ENCODE data around the gene ZNF805. TPM values are rescaled to one million over a fixed set of nuclear protein-coding genes. Genes with fewer than 3 reads are reported as not detected.

The ZNF805 gene
- total and polyA plus RNA-seq, 2 of the 13 experiments (the other 11 are each of a cell fraction or from before 2014, with no cell fraction given) = 5.1 to 12.8 TPM

DNA sequence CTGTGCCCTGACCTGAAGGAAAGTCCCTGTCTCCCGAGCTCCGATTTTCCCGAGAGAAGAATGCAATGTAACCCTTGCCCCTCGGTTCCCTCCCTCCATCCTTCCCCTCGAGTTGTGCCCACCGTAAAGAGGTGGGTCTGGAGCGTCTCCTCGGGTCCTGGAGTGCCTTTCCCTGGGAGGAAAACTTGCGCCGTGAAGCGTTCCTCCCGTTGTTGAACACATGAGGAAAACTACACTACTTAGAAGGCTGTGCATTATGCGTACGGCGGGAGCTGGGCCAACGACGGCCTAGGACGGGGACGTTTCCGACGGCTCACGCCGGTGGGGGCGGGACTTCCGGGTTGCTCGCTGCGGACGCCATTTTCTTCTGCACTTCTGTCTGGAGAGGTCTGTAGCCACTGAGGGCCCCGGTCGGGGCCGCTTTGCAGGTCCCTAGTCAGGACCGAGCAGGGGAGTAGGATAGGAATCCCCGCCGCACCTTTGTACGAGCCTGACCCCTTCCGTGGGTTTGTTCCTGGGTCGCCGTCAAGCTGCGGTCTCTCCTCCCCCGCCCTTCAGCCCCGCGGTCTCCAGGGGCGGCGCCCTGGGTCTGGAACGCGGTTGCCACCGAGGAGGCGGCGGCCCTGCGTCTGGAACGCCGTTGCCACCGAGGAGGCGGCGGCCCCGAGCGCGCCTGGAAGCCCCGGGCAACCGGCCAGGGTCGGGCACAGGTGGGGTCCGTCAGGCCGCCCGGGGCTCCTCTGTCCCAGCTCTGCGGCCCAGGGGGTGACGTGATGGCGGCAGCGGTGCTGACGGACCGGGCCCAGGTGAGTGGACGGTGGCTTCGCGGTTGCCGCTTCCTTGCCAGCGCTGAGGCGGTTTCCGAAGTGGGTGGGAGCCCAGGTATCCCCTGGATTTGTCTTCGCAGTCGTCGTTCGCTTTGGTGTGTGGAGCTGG, 49.0 kb upstream of the ZNF805 start, which contains the start of gene ZNF264 (continued):
- TF ChIP-seq ZBTB49 (CRISPR knock-in tag; IDR thresholded peaks at IDR 0.05; ENCODE audit: borderline replicate concordance) (no peak), SPEN (CRISPR knock-in tag; IDR thresholded peaks at IDR 0.05; ENCODE audit: low read depth) (peak; percentile 63), ZKSCAN8 (CRISPR knock-in tag; IDR thresholded peaks at IDR 0.05; ENCODE audit: borderline replicate concordance) (no peak), FOXA1 (IDR thresholded peaks at IDR 0.05) (no peak), FOXA1 (CRISPR knock-in tag; IDR thresholded peaks at IDR 0.05) (0 out of 2 replicates have a peak, but pooled peaks have one; percentile 12), ARNT2 (CRISPR knock-in tag; IDR thresholded peaks at IDR 0.05; ENCODE audit: low read depth) (0 out of 2 replicates have a peak, but pooled peaks have one; percentile 54), ZNF672 (CRISPR knock-in tag; IDR thresholded peaks at IDR 0.05) (no peak), KAT7 (CRISPR knock-in tag; IDR thresholded peaks at IDR 0.05; ENCODE audit: borderline replicate concordance) (no peak), NFATC3 (CRISPR knock-in tag; IDR thresholded peaks at IDR 0.05) (no peak), ZNF138 (CRISPR knock-in tag; IDR thresholded peaks at IDR 0.05; ENCODE audit: low read depth) (peak; percentile 18; the same call in 1 of the 2 replicates)
- TF ChIP-seq, protein P1, sequence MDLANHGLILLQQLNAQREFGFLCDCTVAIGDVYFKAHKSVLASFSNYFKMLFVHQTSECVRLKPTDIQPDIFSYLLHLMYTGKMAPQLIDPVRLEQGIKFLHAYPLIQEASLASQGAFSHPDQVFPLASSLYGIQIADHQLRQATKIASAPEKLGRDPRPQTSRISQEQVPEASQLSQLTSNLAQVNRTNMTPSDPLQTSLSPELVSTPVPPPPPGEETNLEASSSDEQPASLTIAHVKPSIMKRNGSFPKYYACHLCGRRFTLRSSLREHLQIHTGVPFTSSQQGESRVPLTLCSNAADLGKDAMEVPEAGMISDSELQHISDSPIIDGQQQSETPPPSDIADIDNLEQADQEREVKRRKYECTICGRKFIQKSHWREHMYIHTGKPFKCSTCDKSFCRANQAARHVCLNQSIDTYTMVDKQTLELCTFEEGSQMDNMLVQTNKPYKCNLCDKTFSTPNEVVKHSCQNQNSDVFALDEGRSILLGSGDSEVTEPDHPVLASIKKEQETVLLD (CRISPR knock-in tag; IDR thresholded peaks at IDR 0.05; ENCODE audit: low read depth) = no peak
- TF ChIP-seq, protein P2, sequence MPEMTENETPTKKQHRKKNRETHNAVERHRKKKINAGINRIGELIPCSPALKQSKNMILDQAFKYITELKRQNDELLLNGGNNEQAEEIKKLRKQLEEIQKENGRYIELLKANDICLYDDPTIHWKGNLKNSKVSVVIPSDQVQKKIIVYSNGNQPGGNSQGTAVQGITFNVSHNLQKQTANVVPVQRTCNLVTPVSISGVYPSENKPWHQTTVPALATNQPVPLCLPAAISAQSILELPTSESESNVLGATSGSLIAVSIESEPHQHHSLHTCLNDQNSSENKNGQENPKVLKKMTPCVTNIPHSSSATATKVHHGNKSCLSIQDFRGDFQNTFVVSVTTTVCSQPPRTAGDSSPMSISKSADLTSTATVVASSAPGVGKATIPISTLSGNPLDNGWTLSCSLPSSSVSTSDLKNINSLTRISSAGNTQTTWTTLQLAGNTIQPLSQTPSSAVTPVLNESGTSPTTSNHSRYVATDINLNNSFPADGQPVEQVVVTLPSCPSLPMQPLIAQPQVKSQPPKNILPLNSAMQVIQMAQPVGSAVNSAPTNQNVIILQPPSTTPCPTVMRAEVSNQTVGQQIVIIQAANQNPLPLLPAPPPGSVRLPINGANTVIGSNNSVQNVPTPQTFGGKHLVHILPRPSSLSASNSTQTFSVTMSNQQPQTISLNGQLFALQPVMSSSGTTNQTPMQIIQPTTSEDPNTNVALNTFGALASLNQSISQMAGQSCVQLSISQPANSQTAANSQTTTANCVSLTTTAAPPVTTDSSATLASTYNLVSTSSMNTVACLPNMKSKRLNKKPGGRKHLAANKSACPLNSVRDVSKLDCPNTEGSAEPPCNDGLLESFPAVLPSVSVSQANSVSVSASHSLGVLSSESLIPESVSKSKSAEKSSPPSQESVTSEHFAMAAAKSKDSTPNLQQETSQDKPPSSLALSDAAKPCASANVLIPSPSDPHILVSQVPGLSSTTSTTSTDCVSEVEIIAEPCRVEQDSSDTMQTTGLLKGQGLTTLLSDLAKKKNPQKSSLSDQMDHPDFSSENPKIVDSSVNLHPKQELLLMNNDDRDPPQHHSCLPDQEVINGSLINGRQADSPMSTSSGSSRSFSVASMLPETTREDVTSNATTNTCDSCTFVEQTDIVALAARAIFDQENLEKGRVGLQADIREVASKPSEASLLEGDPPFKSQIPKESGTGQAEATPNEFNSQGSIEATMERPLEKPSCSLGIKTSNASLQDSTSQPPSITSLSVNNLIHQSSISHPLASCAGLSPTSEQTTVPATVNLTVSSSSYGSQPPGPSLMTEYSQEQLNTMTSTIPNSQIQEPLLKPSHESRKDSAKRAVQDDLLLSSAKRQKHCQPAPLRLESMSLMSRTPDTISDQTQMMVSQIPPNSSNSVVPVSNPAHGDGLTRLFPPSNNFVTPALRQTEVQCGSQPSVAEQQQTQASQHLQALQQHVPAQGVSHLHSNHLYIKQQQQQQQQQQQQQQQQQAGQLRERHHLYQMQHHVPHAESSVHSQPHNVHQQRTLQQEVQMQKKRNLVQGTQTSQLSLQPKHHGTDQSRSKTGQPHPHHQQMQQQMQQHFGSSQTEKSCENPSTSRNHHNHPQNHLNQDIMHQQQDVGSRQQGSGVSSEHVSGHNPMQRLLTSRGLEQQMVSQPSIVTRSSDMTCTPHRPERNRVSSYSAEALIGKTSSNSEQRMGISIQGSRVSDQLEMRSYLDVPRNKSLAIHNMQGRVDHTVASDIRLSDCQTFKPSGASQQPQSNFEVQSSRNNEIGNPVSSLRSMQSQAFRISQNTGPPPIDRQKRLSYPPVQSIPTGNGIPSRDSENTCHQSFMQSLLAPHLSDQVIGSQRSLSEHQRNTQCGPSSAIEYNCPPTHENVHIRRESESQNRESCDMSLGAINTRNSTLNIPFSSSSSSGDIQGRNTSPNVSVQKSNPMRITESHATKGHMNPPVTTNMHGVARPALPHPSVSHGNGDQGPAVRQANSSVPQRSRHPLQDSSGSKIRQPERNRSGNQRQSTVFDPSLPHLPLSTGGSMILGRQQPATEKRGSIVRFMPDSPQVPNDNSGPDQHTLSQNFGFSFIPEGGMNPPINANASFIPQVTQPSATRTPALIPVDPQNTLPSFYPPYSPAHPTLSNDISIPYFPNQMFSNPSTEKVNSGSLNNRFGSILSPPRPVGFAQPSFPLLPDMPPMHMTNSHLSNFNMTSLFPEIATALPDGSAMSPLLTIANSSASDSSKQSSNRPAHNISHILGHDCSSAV (CRISPR knock-in tag; IDR thresholded peaks at IDR 0.05; ENCODE audit: borderline replicate concordance) = no peak

All from HepG2 (cell line).